Heart right ventricle (tissue), 16 donors: ENCODE data around the gene PAFAH1B2. TPM values are rescaled to one million over a fixed set of nuclear protein-coding genes. Genes with fewer than 3 reads are reported as not detected.

Experiments used
- ATAC-seq, 8 donors: fragments of 200-7000 bp; cut with Tn5 transposase; one replicate each; pipeline ENCODE4 v1.9.1; 2020; ENCODE audit warnings: mild to moderate bottlenecking in 8 of 8, moderate library complexity in 8 of 8, moderate number of reproducible peaks in 1 of 8
- DNase-seq, 2 donors: peaks; one replicate each; pipeline ENCODE4 v3.0.0-alpha.2; 2020
- H3K27ac ChIP-seq, 10 donors: fragments of 200-600 bp; sonication (generic) in 2 of 10; one replicate each; pipeline versions ENCODE4 v1.5.0 to v1.8.0; 2020 to 2022; ENCODE audit warnings: mild to moderate bottlenecking in 3 of 10
- H3K27me3 ChIP-seq, 7 donors: fragments of 200-600 bp; one replicate each; pipeline ENCODE4 v1.8.0; 2021 to 2022; ENCODE audit warnings: mild to moderate bottlenecking in 2 of 7
- H3K36me3 ChIP-seq, 9 donors: fragments of 200-600 bp; sonication (generic) in 1 of 9; one replicate each; pipeline versions ENCODE4 v1.5.0 to v1.8.0; 2020 to 2022; ENCODE audit warnings: mild to moderate bottlenecking in 2 of 9
- H3K4me1 ChIP-seq, 9 donors: fragments of 200-600 bp; sonication (generic) in 1 of 9; one replicate each; pipeline versions ENCODE4 v1.5.0 to v1.8.0; 2020 to 2022; ENCODE audit warnings: mild to moderate bottlenecking in 4 of 9
- H3K4me3 ChIP-seq, 10 donors: fragments of 200-600 bp; sonication (generic) in 2 of 10; one replicate each; pipeline versions ENCODE4 v1.5.0 to v1.8.0; 2020 to 2022; ENCODE audit warnings: mild to moderate bottlenecking in 7 of 10, moderate library complexity in 2 of 10
- H3K9me3 ChIP-seq, 11 donors: fragments of 200-600 bp in 10 of 11; sonication (generic) in 2 of 11; one replicate each; pipeline versions ENCODE4 v1.5.0 to v1.8.0; 2013 to 2022; ENCODE audit warnings: mild to moderate bottlenecking in 2 of 11, control low read depth in 1 of 11, moderate library complexity in 1 of 11
- WGBS, 2 donors: extraction: QIAGEN DNeasy Blood & Tissue Kit; methylation state at CpG; one replicate each; pipeline ENCODE4 v1.1.7; 2013; ENCODE audit warnings: inconsistent platforms in 1 of 2; 5-methylcytosine and 5-hydroxymethylcytosine counted together
- intact Hi-C, 10 donors: fragments of 100-400 bp; cut with DNase I; formaldehyde crosslinking; loops; one replicate each; pipeline versions ENCODE4 v1.11.1 to v1.14.2; 2022
- polyA plus RNA-seq, 2 donors: library from polyadenylated mRNA; stranded (reverse); fragments of 200-250 nt; gene quantifications; one replicate each; pipeline ENCODE4 v1.2.3, GENCODE V29; 2013
- total RNA-seq, 10 donors: library from RNA; stranded (reverse); fragmentation: NEBNext Ultra II Directional in 3 of 10; extraction: Animal tissue kit (Norgen Biotek cat#: 25700) in 3 of 10; gene quantifications; one replicate each; pipeline versions ENCODE4 v1.2.1 to v1.2.4, GENCODE V29; 2021 to 2023
- TF ChIP-seq, protein P1 (sequence below), 9 donors: fragments of 200-600 bp; sonication (generic) in 2 of 9; IDR thresholded peaks; one replicate each; pipeline versions ENCODE4 v1.5.0 to v1.8.0; 2021 to 2022; ENCODE audit warnings: antibody characterized with exemption in 9 of 9, mild to moderate bottlenecking in 5 of 9, moderate library complexity in 1 of 9
- donor health status: Arrhythmogenic right ventricular cardiomyopathy.
- donor health status: ischemic (EF 13 %, LVEDD 7.1; RV severe dilation, severe dysfunction).
- donor health status: healthy with polysubstance abuse.
- donor health status: DM: no; HTN: yes; CAD: no.
- donor health status: DM: no; HTN: no; CAD: no.
- donor health status: ischemic (EF 25% LVEDD 6.9; RV normal size, moderate dysfunction).
- donor health status: ischemic (EF 25% LVEDD 5.7; RV mildly dilated, moderate dysfunction).
- donor health status: healthy.
- donor health status: DM: yes; HTN: yes; CAD: no.
- donor health status: Ischemic cardiomyopathy.
- donor health status: ischemic (EF 35%, LVEDD 5.7; RV mildly dilated, moderate dysfunction).
- donor health status: nonischemic (EF 11% LVEDD 7.7; RV severe dilation, severe dysfunction).
- donor health status: DM: yes; HTN: yes; CAD: no.
- donor health status: PGD.
- donor health status: ischemic (EF 29% LVEDD 5.4; RV normal size, mild dysfunction).
- donor health status: nonischemic (EF 23%, LVEDD 6.1; RV moderate dilation, normal function).

The PAFAH1B2 gene
- total and polyA plus RNA-seq, 12 donors: 18.7 to 71.5 (median 59.4) TPM

DNA sequence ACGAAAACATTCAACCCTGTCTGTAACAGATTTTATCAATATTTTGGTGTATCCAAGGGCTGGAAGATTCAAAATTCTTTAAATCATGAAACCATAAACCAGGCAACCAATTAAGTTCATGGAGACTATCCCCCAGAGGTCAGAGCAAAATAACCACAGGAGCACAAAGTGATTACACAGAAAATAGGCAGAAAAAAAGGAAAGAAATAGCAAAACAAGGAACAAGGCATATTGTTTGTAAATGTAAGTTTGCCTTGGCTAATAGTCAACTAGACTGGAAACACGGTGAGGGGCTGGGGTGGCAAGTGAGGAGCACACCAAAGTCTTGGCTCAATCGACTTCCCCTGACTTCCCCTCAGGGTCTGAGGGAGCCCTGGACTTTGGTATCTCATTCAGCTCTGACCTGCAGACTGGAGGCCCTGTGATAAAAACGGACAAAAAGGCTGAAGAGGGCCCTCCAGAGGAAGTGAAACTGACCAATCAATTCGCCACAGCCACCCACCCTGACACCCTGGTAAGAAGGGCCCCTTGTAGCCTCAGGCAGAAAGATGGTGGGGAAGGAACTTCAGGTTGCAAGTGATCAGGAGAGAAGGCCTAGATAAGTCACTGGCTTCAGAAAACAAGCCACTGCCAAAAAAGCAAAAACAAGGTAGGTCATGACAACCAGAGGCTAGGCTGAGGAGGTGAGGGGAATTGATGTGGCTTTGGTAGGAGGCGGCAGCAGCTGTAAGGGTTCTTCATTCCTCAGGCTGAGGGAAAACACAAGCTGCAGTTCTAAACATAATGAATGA, 47.7 kb upstream of the PAFAH1B2 start:
- Histone ChIP-seq H3K27me3 (no peaks in the 10 kb centered on the region), H3K27ac (peak overlapping the region in 9 of 10 donors; percentile 16 to 100 (median 99)), H3K4me3 (peak overlapping the region in 8 of 10 donors; percentile 55 to 89 (median 84)), H3K36me3 (no peaks in the 10 kb centered on the region), H3K4me1 (peaks cover 11 to 71% (median 55%) of the 10 kb centered on the region in 9 donors), H3K9me3 (no peaks in the 10 kb centered on the region)
- WGBS, 2 donors: 46 to 51% methylated on average over 6 of the region's 6 CpGs
- TF ChIP-seq, protein P1, sequence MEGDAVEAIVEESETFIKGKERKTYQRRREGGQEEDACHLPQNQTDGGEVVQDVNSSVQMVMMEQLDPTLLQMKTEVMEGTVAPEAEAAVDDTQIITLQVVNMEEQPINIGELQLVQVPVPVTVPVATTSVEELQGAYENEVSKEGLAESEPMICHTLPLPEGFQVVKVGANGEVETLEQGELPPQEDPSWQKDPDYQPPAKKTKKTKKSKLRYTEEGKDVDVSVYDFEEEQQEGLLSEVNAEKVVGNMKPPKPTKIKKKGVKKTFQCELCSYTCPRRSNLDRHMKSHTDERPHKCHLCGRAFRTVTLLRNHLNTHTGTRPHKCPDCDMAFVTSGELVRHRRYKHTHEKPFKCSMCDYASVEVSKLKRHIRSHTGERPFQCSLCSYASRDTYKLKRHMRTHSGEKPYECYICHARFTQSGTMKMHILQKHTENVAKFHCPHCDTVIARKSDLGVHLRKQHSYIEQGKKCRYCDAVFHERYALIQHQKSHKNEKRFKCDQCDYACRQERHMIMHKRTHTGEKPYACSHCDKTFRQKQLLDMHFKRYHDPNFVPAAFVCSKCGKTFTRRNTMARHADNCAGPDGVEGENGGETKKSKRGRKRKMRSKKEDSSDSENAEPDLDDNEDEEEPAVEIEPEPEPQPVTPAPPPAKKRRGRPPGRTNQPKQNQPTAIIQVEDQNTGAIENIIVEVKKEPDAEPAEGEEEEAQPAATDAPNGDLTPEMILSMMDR (IDR thresholded peaks at IDR 0.05): no peak
- DNase-seq (no peak), ATAC-seq (no peak)
- intact Hi-C loops: loop anchor here in 6 of 10 donors (5.0 to 10.0 kb wide), 5 partner anchors 54 to 164 kb away; no protein-coding TSS in a partner anchor

DNA sequence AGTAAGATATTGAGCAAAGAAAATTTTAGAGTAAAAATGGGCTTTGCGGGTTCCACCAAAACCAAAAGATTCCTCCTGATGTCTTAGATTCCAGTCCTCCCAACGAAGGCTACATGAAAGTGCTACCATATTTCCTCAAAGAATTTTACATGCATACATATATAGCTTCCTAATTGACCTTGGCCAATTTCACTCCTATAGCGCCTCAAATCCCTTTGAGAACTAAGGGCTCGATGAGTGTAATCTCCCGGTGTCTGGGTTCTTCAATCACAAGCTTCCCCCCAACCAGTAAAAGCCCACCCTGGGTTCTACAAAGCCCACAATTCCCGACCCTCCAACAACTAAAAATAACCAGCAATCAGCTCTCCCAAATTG, 47.1 kb upstream of the PAFAH1B2 start:
- Histone ChIP-seq H3K9me3 (no peaks in the 10 kb centered on the region), H3K27me3 (no peaks in the 10 kb centered on the region), H3K27ac (peak overlapping the region in 8 of 10 donors; percentile 94 to 100 (median 99)), H3K36me3 (no peaks in the 10 kb centered on the region), H3K4me3 (peak overlapping the region in 9 of 10 donors; percentile 55 to 89 (median 83)), H3K4me1 (peaks cover 11 to 71% (median 55%) of the 10 kb centered on the region in 9 donors)
- DNase-seq (no peak), ATAC-seq (no peak)
- TF ChIP-seq, protein P1 (IDR thresholded peaks at IDR 0.05): no peak
- 41 to 48% methylated on average over 6 of the region's 6 CpGs for WGBS, 2 donors
- intact Hi-C loops: loop anchor here in 6 of 10 donors (5.0 to 10.0 kb wide), 5 partner anchors 55 to 165 kb away; no protein-coding TSS in a partner anchor

DNA sequence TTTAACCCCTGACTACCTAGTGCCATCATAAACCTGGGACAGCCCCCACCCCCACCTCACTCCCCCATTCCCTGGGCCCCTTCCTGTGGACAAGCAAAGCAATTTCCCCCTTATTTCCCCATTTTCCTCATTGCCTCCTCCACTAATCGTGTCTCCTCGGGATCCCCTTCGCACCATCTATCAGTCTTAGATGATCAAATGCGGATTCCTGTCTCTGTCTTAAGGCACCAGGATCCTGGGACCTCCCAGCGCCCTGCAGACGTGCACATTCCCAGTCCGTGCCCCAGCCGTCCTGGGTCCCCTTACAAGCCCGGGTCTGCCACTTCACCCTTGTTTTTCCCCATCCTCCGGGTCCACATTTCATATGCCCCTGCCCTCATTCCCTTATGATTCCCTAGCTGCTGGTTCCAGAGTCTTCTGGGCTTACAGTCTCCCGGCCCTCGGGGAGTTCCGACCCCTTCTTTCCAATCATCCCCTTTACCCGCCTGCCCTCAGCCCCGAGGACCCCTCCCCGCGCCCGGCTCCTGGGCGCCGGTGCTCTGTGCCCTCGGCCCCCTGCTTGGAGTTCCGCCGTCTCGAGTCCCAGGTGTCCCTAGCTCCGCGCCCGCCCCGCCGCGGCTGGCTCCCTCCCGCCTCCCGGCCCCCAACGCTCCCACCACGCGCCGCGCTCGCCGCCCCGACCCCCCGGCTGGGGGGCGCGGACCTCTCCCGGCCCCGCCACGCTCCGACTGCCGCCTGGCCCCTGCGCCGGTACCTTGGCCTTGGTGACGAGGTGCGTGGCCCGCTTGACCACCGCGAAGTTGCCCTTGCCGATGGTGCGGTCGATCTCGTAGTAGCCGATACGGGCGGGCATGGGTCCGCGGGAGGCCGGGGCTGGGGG, 46.5 kb upstream of the PAFAH1B2 start:
- Histone ChIP-seq H3K27me3 (no peaks in the 10 kb centered on the region), H3K36me3 (no peaks in the 10 kb centered on the region), H3K27ac (peak overlapping the region; percentile 83 to 100 (median 98)), H3K4me3 (peak overlapping the region; percentile 55 to 89 (median 84)), H3K9me3 (no peaks in the 10 kb centered on the region), H3K4me1 (peaks cover 11 to 66% (median 51%) of the 10 kb centered on the region in 9 donors)
- DNase-seq (peak; percentile 44 to 59), ATAC-seq (peak in 5 of 8 donors; percentile 4 to 19 (median 6))
- TF ChIP-seq, protein P1 (IDR thresholded peaks at IDR 0.05): no peak
- intact Hi-C loops: loop anchor here in 6 of 10 donors (2.0 to 10.0 kb wide), 7 partner anchors 55 to 219 kb away; no protein-coding TSS in a partner anchor
- WGBS, 2 donors: 1% methylated on average over 59 to 65 of the region's 65 CpGs
